Activated T-cell treated with anti-CD3 and anti-CD28 coated beads, Interleukin-2, amount 50 U/mL, for 1 hour (primary cell): ENCODE data around the gene KRT24.

Experiments
- DNase-seq: peaks from one replicate; pipeline ENCODE4 v3.0.0-alpha.2; 2020

Gene KRT24

GRCh38 chr17:40687106-40687505 lies 16.4 kb downstream of the KRT24 start:
- no peak for DNase-seq

- no peak for DNase-seq
Measured at GRCh38 chr17:40686192-40686591, 17.4 kb downstream of the KRT24 start.

- DNase-seq: no peak
Measured at GRCh38 chr17:40680998-40681397, 22.6 kb downstream of the KRT24 start.

- no peak for DNase-seq
Measured at GRCh38 chr17:40679523-40679907, 24.0 kb downstream of the KRT24 start.

- no peak for DNase-seq
Measured at GRCh38 chr17:40678902-40679522, 24.5 kb downstream of the KRT24 start.

- DNase-seq: no peak
Measured at GRCh38 chr17:40675905-40676304, 27.6 kb downstream of the KRT24 start.

GRCh38 chr17:40672654-40673053 lies 30.9 kb downstream of the KRT24 start:
- no peak for DNase-seq

GRCh38 chr17:40671282-40671681 lies 32.3 kb downstream of the KRT24 start:
- no peak for DNase-seq

- DNase-seq: no peak
Measured at GRCh38 chr17:40666331-40666730, 37.2 kb downstream of the KRT24 start.

- DNase-seq: no peak
Measured at GRCh38 chr17:40664582-40665333, 38.8 kb downstream of the KRT24 start, which contains the start of gene KRT222. Gene KRT222 (minus strand): TSS chr17:40665177. CDS start chr17:40665099, 78 bp downstream.

GRCh38 chr17:40663252-40663651 lies 40.3 kb downstream of the KRT24 start:
- DNase-seq: no peak

- DNase-seq: no peak
Measured at GRCh38 chr17:40659911-40660310, 43.6 kb downstream of the KRT24 start.

- no peak for DNase-seq
Measured at GRCh38 chr17:40658396-40658795, 45.2 kb downstream of the KRT24 start.

- DNase-seq: no peak
Measured at GRCh38 chr17:40651939-40652338, 51.6 kb downstream of the KRT24 start.

GRCh38 chr17:40648384-40648968 lies 55.1 kb downstream of the KRT24 start:
- DNase-seq: no peak
